ENCODE measurements around the gene ABHD6.

GRCh38 chr3:58203541-58203940 lies 34.1 kb upstream of the ABHD6 start:
- TF ChIP-seq, protein P1, sequence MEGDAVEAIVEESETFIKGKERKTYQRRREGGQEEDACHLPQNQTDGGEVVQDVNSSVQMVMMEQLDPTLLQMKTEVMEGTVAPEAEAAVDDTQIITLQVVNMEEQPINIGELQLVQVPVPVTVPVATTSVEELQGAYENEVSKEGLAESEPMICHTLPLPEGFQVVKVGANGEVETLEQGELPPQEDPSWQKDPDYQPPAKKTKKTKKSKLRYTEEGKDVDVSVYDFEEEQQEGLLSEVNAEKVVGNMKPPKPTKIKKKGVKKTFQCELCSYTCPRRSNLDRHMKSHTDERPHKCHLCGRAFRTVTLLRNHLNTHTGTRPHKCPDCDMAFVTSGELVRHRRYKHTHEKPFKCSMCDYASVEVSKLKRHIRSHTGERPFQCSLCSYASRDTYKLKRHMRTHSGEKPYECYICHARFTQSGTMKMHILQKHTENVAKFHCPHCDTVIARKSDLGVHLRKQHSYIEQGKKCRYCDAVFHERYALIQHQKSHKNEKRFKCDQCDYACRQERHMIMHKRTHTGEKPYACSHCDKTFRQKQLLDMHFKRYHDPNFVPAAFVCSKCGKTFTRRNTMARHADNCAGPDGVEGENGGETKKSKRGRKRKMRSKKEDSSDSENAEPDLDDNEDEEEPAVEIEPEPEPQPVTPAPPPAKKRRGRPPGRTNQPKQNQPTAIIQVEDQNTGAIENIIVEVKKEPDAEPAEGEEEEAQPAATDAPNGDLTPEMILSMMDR (IDR thresholded peaks at IDR 0.05; ENCODE audit: insufficient read depth, low read length, poor library complexity, severe bottlenecking) = no peak
- no peak for TF ChIP-seq EZH2phosphoT487 (conservative IDR thresholded peaks at IDR 0.05; ENCODE audit: low read length)

All from SU-DHL-6 (cell line).